Left ventricle myocardium superior (tissue), 1 donor: ENCODE data around the gene GPR152. TPM values are rescaled to one million over a fixed set of nuclear protein-coding genes. Genes with fewer than 3 reads are reported as not detected.
A peak's percentile ranks its signal among the peaks of the same experiment; 100 is the strongest.
"Not testable (repeated sequence)": the region's sequence is repeated elsewhere in the genome, so short reads cannot be mapped to it uniquely, and the experiment has no call there.

Source experiments
- ATAC-seq: fragments of 200-7000 bp; cut with Tn5 transposase; one replicate; pipeline ENCODE4 v1.9.1; 2020; ENCODE audit warnings: mild to moderate bottlenecking, moderate library complexity
- DNase-seq: peaks from one replicate; pipeline ENCODE4 v3.0.0-alpha.2; 2020
- intact Hi-C: fragments of 100-400 bp; cut with micrococcal nuclease; formaldehyde crosslinking; loops from one replicate; pipeline ENCODE4 v1.11.0; 2022
- microRNA-seq: library from miRNA; unstranded; fragments of <30 nt; microRNA quantifications from one replicate; pipeline ENCODE4 v1.2.0, GENCODE V29; 2020; ENCODE audit warnings: borderline number of aligned reads
- total RNA-seq: library from RNA; stranded (reverse); fragmentation: NEBNext Ultra II Directional; extraction: Animal tissue kit (Norgen Biotek cat#: 25700); gene quantifications from one replicate; pipeline ENCODE4 v1.2.1, GENCODE V29; 2021
- donor health status: DM: no; HTN: yes; CAD: no; lungs with severe emphysema.

Gene GPR152
- total RNA-seq, 1 donor from 2014 or later, result not detected

GRCh38 chr11:67404515-67405195 is 47.9 kb downstream of the GPR152 start:
- DNase-seq (no peak), ATAC-seq (no peak)
- intact Hi-C loops, result no loop called here

- ATAC-seq, intact Hi-C loops, DNase-seq: not testable (repeated sequence)
Measured at GRCh38 chr11:67403085-67403484, 49.4 kb downstream of the GPR152 start.

GRCh38 chr11:67402192-67402839 is 50.2 kb downstream of the GPR152 start:
- ATAC-seq, DNase-seq, intact Hi-C loops: not testable (repeated sequence)

- peak; percentile 87 for ATAC-seq
- intact Hi-C loops, result no loop called here
Measured at GRCh38 chr11:67401495-67402191, 50.9 kb downstream of the GPR152 start, which contains the start of gene PPP1CA. Gene PPP1CA, minus strand, starts transcription at chr11:67401858. Its CDS starts 76 bp downstream, at chr11:67401782.

More at GRCh38 chr11:67401495-67402191, 50.9 kb downstream of the GPR152 start, which contains the start of gene PPP1CA:
- DNase-seq, result peak; percentile 95

Small RNA genes lying within 50 kb of the gene (microRNA-seq; reads per million reads assigned to microRNA genes)
- not detected for gene MIR6752

Other genes with a start within 250 kb of the GPR152 start
- 56.8 TPM for gene GRK2, start 186.3 kb downstream of the GPR152 start, total RNA-seq
- 13.1 TPM for gene ANKRD13D, start 163.4 kb downstream of the GPR152 start, total RNA-seq
- gene SSH3, start 149.2 kb downstream of the GPR152 start, total RNA-seq, result 18.7 TPM
- 40.3 TPM for gene POLD4, start 99.2 kb downstream of the GPR152 start, total RNA-seq
- 0.89 TPM for gene CLCF1, start 79.1 kb downstream of the GPR152 start, total RNA-seq
- 5.8 TPM for gene RAD9A, start 60.7 kb downstream of the GPR152 start, total RNA-seq
- gene PPP1CA, start 50.9 kb downstream of the GPR152 start, total RNA-seq, result 106 TPM
- 0.87 TPM for gene TBC1D10C, start 48.6 kb downstream of the GPR152 start, total RNA-seq
- gene CARNS1, start 37.1 kb downstream of the GPR152 start, total RNA-seq, result 18.0 TPM
- 25.1 TPM for gene RPS6KB2, start 24.2 kb downstream of the GPR152 start, total RNA-seq
- gene PTPRCAP, start 15.0 kb downstream of the GPR152 start, total RNA-seq, result 2.0 TPM
- 23.2 TPM for gene CORO1B, start 9.3 kb downstream of the GPR152 start, total RNA-seq
- 0.64 TPM for gene CABP4, start 2.6 kb upstream of the GPR152 start, total RNA-seq
- gene TMEM134, start 16.5 kb upstream of the GPR152 start, total RNA-seq, result 91.5 TPM
- gene AIP, start 30.3 kb upstream of the GPR152 start, total RNA-seq, result 51.3 TPM
- gene PITPNM1, start 52.6 kb upstream of the GPR152 start, total RNA-seq, result 45.5 TPM
- gene CDK2AP2, start 55.4 kb upstream of the GPR152 start, total RNA-seq, result 55.0 TPM
- not detected for gene CABP2, start 70.7 kb upstream of the GPR152 start, total RNA-seq
- gene GSTP1, start 131.1 kb upstream of the GPR152 start, total RNA-seq, result 360 TPM
- gene NDUFV1, start 154.2 kb upstream of the GPR152 start, total RNA-seq, result 768 TPM
- 106 TPM for gene NUDT8, start 177.2 kb upstream of the GPR152 start, total RNA-seq
- gene TBX10, start 187.0 kb upstream of the GPR152 start, total RNA-seq, result 0.37 TPM
- not detected for gene ACY3, start 198.0 kb upstream of the GPR152 start, total RNA-seq
- gene ALDH3B2, start 221.9 kb upstream of the GPR152 start, total RNA-seq, result not detected